Stimulated activated CD4-positive, alpha-beta T cell treated with anti-CD3 and anti-CD28 coated beads, Interleukin-15, amount 100 ng/mL, for 1 hour (primary cell): Measurements from ENCODE around the gene CCDC93.

ENCODE experiments used
- DNase-seq, 2 donors: peaks; one replicate each; pipeline ENCODE4 v3.0.0-alpha.2; 2020; ENCODE audit warnings: low read depth in 1 of 2, low spot score in 1 of 2

CCDC93 gene

DNA sequence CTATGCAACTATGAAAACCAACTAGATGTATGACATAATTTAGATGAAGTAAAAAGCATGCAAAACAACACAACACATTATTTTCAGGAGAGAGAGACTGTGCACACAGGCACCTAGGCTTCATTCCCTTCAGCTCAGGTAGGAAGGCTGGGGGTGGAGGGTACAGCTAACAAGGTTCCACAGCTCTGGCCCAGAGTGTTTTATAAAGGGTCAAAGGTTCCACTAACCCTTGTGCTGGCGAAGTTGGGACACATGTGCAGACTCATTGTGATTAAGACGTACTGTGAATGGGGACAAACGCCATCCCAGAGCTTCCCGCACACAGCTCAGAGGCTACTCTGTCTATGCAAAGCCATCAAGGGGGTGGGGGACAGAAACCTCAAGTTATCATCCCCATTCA, 19.1 kb downstream of the CCDC93 start:
- no peak for DNase-seq

GRCh38 chr2:117989854-117990438, 23.9 kb downstream of the CCDC93 start:
- no peak for DNase-seq

- no peak for DNase-seq
These were observed 26.7 kb downstream of the CCDC93 start for GRCh38 chr2:117987121-117987520.

GRCh38 chr2:117985092-117985491, 28.8 kb downstream of the CCDC93 start:
- DNase-seq, result no peak

GRCh38 chr2:117984208-117984607, 29.7 kb downstream of the CCDC93 start:
- no peak for DNase-seq

GRCh38 chr2:117983040-117983439, 30.8 kb downstream of the CCDC93 start:
- no peak for DNase-seq

- DNase-seq, result no peak
These were observed 31.4 kb downstream of the CCDC93 start for GRCh38 chr2:117982376-117983033.

- no peak for DNase-seq
These were observed 32.1 kb downstream of the CCDC93 start for GRCh38 chr2:117981810-117982209.

DNA sequence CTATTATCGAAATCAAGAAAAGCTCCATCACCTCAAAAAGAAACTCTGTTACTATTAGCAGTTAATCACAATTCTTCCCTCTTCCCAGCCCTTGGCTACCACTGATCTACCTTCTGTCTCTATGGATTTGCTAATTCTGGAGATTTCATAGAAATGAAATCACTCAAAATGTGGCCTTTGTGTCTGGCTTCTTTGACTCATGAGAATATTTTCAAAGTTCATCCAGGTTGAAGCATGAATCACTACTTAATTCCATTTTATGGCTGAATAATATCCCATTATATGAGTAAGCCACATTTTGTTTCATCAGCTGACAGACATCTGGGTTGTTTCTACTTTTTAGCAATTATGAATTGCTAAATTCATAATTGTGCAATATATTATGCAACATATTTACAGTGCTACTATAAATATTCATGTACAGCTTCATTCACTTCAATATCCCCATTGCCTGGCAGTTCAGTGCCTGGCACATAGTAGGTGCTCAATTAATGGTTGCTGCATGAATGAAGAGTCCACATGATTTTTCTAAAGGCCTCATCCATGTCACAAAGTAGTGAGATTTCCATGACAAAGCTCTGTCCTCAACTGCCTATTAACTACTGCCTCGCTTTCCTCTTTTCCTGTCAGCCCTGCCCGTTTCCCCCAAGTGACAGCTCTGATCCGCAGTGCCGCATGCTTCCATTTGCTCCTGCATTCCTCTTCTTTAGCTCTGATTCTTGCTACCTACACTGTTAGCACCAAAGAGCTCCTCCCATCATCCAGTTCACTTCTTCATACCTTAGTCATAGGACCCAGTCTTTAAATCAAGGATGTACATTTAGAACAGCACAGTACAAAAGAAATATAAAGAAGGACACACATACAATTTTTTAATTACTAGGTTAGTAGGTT, 32.8 kb downstream of the CCDC93 start:
- DNase-seq, result no peak

GRCh38 chr2:117979911-117980701, 33.8 kb downstream of the CCDC93 start:
- DNase-seq, result no peak

DNA sequence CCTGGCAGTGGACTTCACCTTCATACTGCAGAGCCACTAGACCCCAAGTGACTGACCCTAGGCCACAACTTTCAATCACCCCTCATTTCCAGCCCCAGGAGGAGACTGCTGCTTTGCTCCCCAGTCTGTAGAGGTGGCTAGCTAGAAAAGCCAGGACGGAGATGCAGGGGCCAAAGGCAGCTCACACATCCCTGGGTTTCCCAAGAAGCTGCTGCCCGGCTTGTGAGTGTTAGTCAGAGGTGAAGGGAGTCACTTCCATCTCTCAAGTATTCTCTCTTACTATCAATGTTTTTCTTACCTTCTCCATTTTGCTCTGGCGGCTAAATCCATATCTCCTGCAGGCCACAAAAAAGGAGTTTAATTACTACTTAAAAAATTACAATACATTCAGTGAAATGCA, 36.2 kb downstream of the CCDC93 start:
- no peak for DNase-seq

GRCh38 chr2:117976581-117976980, 37.3 kb downstream of the CCDC93 start:
- DNase-seq, result no peak

DNA sequence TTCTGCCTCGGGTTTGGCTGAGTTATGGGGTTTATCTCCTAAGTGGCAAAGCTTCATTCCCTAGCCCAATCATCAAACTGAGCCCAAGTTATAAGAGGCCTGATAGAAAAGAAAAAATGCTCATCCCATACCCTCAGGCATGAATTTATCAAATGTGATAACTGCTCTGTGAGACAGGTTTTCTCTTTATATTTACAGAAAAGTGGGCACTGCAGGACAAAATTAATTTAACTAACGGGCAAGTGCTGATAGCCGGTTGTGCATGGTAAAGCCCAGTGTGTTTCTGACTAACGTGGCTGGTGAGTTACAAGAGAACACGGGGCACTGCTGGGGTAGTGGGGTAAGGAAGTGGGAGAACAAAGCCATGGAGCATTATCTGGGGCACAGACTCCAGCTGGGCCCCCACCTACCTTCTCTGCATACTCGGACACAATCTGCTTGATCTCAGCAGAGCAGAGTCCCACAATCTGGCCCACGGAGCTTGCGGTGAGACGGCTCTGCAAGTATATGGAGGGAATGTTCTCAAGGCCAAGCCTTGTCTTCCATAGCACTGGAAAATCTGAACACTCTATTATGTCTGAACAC, 40.3 kb downstream of the CCDC93 start:
- DNase-seq, result no peak

DNA sequence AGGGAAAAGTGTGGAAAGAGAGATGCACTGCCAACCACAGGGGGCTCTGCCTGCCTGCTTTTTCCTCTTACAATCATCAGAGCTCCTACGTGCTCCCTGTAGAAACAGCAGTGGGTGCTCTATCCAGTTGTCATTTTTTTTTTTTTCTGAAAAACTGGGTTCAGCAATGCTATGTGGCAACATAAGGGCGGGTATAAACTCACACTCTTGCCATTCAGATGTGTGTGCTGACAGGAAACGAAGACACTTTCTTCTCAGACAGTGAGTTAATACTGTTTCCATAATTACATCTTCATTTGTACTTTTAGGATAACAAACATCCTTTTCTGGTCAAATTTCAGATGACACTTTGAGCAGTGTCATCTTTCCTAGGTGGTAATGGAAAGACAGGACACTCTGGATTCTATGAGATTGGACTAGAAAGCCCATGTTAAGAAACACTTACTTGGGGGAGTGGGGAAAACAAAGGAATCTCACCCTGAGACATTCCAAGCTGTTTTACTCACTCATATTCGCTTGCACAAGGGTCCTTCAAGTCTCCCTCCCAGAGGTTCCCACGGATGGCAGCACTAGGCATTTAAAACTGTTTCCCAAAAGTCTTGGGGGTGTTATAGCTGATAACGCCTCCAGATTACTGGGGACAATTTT, 41.3 kb downstream of the CCDC93 start:
- no peak for DNase-seq

DNA sequence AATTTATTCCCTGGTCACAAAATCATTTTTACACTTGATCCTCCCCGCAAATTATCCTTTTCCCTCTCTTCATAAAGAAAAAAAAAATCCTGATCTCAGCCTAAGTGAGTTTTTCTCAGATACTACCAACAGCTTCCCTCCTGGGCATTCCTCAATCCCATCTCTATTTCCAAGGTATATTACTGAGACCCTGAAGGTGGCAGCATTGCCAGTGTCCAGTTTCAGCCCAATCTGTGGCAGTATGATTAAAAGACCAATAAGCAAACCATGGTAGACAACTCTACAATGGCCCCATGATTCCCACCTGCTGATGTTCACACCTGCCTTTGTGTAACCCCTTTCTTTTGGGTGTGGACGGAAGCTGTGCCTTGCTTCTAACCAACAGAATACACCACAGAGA, 45.1 kb downstream of the CCDC93 start:
- DNase-seq, result no peak

GRCh38 chr2:117967977-117968718, 45.7 kb downstream of the CCDC93 start:
- no peak for DNase-seq

DNA sequence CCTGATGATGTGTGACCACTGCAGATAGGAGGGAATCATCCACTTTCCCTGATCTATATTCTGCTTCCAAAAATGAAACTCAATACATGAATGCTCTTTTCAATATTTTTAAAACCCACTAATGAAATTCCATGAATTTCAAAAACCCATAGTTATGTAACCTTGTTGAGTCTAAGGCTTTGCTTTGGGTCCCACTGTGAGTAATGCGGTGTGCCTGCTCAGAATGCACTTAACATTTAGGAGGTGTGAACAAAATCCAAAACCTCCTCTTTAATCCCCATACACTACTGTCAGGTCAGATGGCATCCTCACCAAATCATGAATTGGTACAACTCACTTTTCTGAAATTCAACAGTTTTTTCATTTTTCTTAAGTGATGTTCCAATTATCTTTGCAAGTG, 50.4 kb downstream of the CCDC93 start:
- no peak for DNase-seq

GRCh38 chr2:117961201-117961600, 52.7 kb downstream of the CCDC93 start:
- DNase-seq, result no peak

DNA sequence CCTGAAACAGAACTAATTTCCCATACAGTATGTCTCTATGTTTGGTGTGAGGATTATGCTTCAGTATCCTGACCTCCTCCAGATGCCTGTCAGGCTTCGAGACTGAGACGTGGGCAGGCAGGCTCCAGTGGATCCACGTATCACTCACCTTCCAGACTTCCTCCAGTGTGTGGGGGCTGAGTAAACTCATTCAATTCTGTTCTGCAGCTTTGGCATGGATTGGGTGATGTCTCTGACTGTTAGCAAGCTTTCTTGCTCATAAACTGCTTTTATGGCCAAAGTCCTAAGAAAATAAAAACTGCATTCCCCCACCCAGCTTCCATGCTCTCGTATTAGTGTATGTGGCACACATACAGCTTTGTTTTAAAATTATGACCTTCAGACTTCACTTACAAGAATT, 53.6 kb downstream of the CCDC93 start:
- DNase-seq, result no peak

DNA sequence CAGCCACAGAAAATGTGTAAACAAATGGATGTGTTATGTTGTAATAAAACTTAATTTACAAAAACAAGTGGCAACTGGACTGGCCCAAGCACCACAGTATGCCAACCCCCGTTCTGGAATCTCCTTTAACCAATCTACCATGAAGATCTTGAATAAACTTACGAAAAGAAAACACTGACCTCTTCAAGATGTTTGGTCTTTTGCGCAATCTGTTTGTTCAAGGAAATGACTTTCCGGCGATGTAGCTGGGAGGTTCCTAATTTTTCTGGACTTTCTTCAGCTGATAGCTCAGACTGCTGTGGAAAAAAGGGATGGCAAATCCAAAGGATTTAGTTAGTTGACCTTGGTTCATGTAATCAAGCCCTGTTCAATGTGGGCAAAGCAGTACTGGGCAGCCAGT, 55.7 kb downstream of the CCDC93 start:
- no peak for DNase-seq
